Measurements from ENCODE around the gene EFCAB7. TPM values are rescaled to one million over a fixed set of nuclear protein-coding genes. Genes with fewer than 3 reads are reported as not detected.
A peak's percentile ranks its signal among the peaks of the same experiment; 100 is the strongest.

The EFCAB7 gene
- total and polyA plus RNA-seq, 2 of the 8 experiments (the other 6 are each of a cell fraction or from before 2014, with no cell fraction given) = 1.1 to 3.1 TPM

- FAIRE-seq = no peak
- TF ChIP-seq ZNF274 (IDR thresholded peaks at IDR 0.05; ENCODE audit: borderline replicate concordance, extremely low read depth, low read length) = no peak
Measured at GRCh38 chr1:63602629-63603028, 79.3 kb downstream of the EFCAB7 start.

More at GRCh38 chr1:63602629-63603028, 79.3 kb downstream of the EFCAB7 start:
- Histone ChIP-seq H3K56ac (replicated peaks; ENCODE audit: insufficient read length, low read depth, low read length) (no peak overlapping the region), H4K8ac (ENCODE audit: extremely low read depth, insufficient read depth, low read length) (no peak overlapping the region; the same call in 1 of the 2 replicates), H3K4me1 (replicated peaks in 1 of 4; ENCODE audit: control insufficient read depth in 3 of 4, insufficient read depth in 4 of 4, low read length in 3 of 4) (peaks cover 0 to 4% (median 0%) of the 10 kb centered on the region in 4 experiments; a peak in 2 of 7 replicates), H2AK5ac (ENCODE audit: low read depth, low read length) (no peak overlapping the region), H4K91ac (replicated peaks; ENCODE audit: insufficient read length, low read length) (no peak overlapping the region), H2AFZ (ENCODE audit: low read length) (no peak overlapping the region), H3K23ac (ENCODE audit: insufficient read length) (no peak overlapping the region), H3K18ac (ENCODE audit: extremely low read depth, low read length) (no peak overlapping the region), H3K4ac (replicated peaks; ENCODE audit: insufficient read length, low read depth, low read length) (no peak overlapping the region), H3K4me3 (ENCODE audit: extremely low read depth in 1 of 4, insufficient read depth in 2 of 4, low read depth in 3 of 4, low read length in 4 of 4) (no peak overlapping the region), H3K23me2 (ENCODE audit: low read depth, low read length) (no peaks in the 10 kb centered on the region), H2BK15ac (ENCODE audit: low read length) (no peak overlapping the region), H2BK12ac (ENCODE audit: low read depth, low read length) (no peak overlapping the region), H3K79me2 (ENCODE audit: control insufficient read depth in 1 of 2, insufficient read depth in 2 of 2, low read length in 2 of 2) (no peaks in the 10 kb centered on the region), H2BK5ac (ENCODE audit: low read depth, low read length) (0 out of 2 replicates have a peak overlapping the region, but pooled peaks have one; percentile 1), H3K36me3 (ENCODE audit: control insufficient read depth in 2 of 4, insufficient read depth in 4 of 4, low read length in 3 of 4) (no peaks in the 10 kb centered on the region), H3K27ac (ENCODE audit: low read depth, low read length) (no peak overlapping the region), H2BK20ac (ENCODE audit: low read length) (no peak overlapping the region), H4K5ac (ENCODE audit: insufficient read length, low read depth, low read length) (no peak overlapping the region), H3K9ac (replicated peaks in 1 of 4; ENCODE audit: extremely low read depth in 1 of 4, low read depth in 3 of 4, low read length in 3 of 4) (no peak overlapping the region), H3K27me3 (replicated peaks in 1 of 4; ENCODE audit: control insufficient read depth in 3 of 4, extremely low read depth in 1 of 4, insufficient read depth in 3 of 4, low read length in 3 of 4) (no peaks in the 10 kb centered on the region; a peak in 1 of 7 replicates), H3K4me2 (ENCODE audit: insufficient read depth in 1 of 2, low read depth in 2 of 2, low read length in 2 of 2) (no peak overlapping the region), H3K14ac (ENCODE audit: insufficient read length) (no peak overlapping the region), H3K79me1 (ENCODE audit: low read depth, low read length) (peaks cover 5% of the 10 kb centered on the region; the same call in 1 of the 2 replicates), H4K20me1 (replicated peaks in 1 of 2; ENCODE audit: control insufficient read depth in 1 of 2, insufficient read depth in 2 of 2, low read length in 2 of 2) (peaks cover 0 to 9% of the 10 kb centered on the region in 2 experiments), H2BK120ac (replicated peaks; ENCODE audit: low read depth, low read length) (no peak overlapping the region), H3K9me3 (ENCODE audit: insufficient read depth in 2 of 2, low read depth in 1 of 2, low read length in 1 of 2) (no peaks in the 10 kb centered on the region)
- ChIA-PET POLR2A (ENCODE audit: partially characterized antibody) (interaction anchor here (1.8 kb wide), 1 partner anchor 29 kb away, joined by 3 read pairs; no protein-coding TSS in a partner anchor), CTCF (ENCODE audit: partially characterized antibody) (interaction anchor here (0.5 to 1.8 kb wide), 4 partner anchors 26 to 1525 kb away, joined by 3 to 9 read pairs (median 3); no protein-coding TSS in a partner anchor)
- WGBS, 2 experiments (ENCODE audit: extremely low coverage in 1 of 2, insufficient coverage in 1 of 2, insufficient read length in 1 of 2, insufficient replicate concordance in 2 of 2, low coverage in 1 of 2, low lambda C conversion rate in 2 of 2, missing lambda C conversion rate in 1 of 2) = 80% methylated on average over 5 of the region's 5 CpGs; no CpG with 5 or more reads in 1 of the 2 experiments
- no peak for DNase-seq (ENCODE audit: low read depth in 1 of 2, low spot score in 2 of 2)

Data from H1 (cell line).